Smooth muscle cell (in vitro differentiated cells): ENCODE measurements around the gene CCDC34. TPM values are rescaled to one million over a fixed set of nuclear protein-coding genes. Genes with fewer than 3 reads are reported as not detected.
A peak's percentile ranks its signal among the peaks of the same experiment; 100 is the strongest.

Source experiments
- DNase-seq: peaks from one replicate; lab custom pipeline; 2025; ENCODE audit not compliant: unreplicated experiment; lab: John Stamatoyannopoulos, UW
- H2AFZ ChIP-seq: fragments of 200-600 bp; sonication (generic); 2 replicates; pipeline ENCODE4 v1.6.0; 2016; ENCODE audit warnings: antibody characterized with exemption, low read depth, mild to moderate bottlenecking
- H3F3A ChIP-seq: fragments of 200-600 bp; sonication (generic); 2 replicates; pipeline ENCODE4 v1.6.0; 2017; ENCODE audit warnings: antibody characterized with exemption, low read depth
- H3K27ac ChIP-seq: fragments of 200-600 bp; sonication (generic); 2 replicates; pipeline ENCODE4 v1.5.1; 2016; ENCODE audit warnings: low read depth, mild to moderate bottlenecking
- H3K27me3 ChIP-seq: fragments of 200-600 bp; sonication (generic); 2 replicates; pipeline ENCODE4 v1.6.1; 2016; ENCODE audit warnings: low read depth, mild to moderate bottlenecking
- H3K36me3 ChIP-seq: fragments of 200-600 bp; sonication (generic); 2 replicates; pipeline ENCODE4 v1.5.1; 2016; ENCODE audit warnings: low read depth
- H3K4me1 ChIP-seq: fragments of 200-600 bp; sonication (generic); 2 replicates; pipeline ENCODE4 v1.5.1; 2016; ENCODE audit warnings: low read depth
- H3K4me2 ChIP-seq: fragments of 200-600 bp; sonication (generic); 2 replicates; pipeline ENCODE4 v1.6.0; 2016; ENCODE audit warnings: mild to moderate bottlenecking
- H3K4me3 ChIP-seq: fragments of 200-600 bp; sonication (generic); 2 replicates; pipeline ENCODE4 v1.5.1; 2016; ENCODE audit warnings: mild to moderate bottlenecking
- H3K79me2 ChIP-seq: fragments of 200-600 bp; sonication (generic); 2 replicates; pipeline ENCODE4 v1.6.0; 2016; ENCODE audit warnings: low read depth, mild to moderate bottlenecking
- H3K9ac ChIP-seq: fragments of 200-600 bp; sonication (generic); 2 replicates; pipeline ENCODE4 v1.6.0; 2016; ENCODE audit warnings: low read depth
- H3K9me3 ChIP-seq: fragments of 200-600 bp; sonication (generic); replicated peaks from 2 replicates; pipeline ENCODE4 v1.5.1; 2016; ENCODE audit warnings: low read depth
- H4K20me1 ChIP-seq: fragments of 200-600 bp; sonication (generic); 2 replicates; pipeline ENCODE4 v1.6.0; 2016; ENCODE audit warnings: low read depth
- CTCF ChIP-seq: fragments of 200-600 bp; sonication (generic); IDR thresholded peaks from 2 replicates; pipeline ENCODE4 v1.5.1; 2017; ENCODE audit warnings: borderline replicate concordance, mild to moderate bottlenecking, antibody characterized with exemption; ENCODE audit not compliant: insufficient read depth, poor library complexity, severe bottlenecking
- WGBS: methylation state at CpG from one replicate; pipeline ENCODE4 v1.1.7; 2016; ENCODE audit warnings: low lambda C conversion rate; 5-methylcytosine and 5-hydroxymethylcytosine counted together
- polyA plus RNA-seq: library from polyadenylated mRNA; unstranded; fragments of >200 nt; fragmentation: Nextera tagmentation; extraction: Ambion mirVana; gene quantifications from 2 replicates; pipeline ENCODE4 v1.2.1, GENCODE V29; 2016
- total RNA-seq: library from RNA; depleted of rRNA; stranded (reverse); fragments of >200 nt; gene quantifications from 2 replicates; pipeline ENCODE4 v1.2.3, GENCODE V29; 2014

Gene CCDC34
- total and polyA plus RNA-seq, 2 experiments from 2014 or later: 6.7 to 9.3 TPM

DNA sequence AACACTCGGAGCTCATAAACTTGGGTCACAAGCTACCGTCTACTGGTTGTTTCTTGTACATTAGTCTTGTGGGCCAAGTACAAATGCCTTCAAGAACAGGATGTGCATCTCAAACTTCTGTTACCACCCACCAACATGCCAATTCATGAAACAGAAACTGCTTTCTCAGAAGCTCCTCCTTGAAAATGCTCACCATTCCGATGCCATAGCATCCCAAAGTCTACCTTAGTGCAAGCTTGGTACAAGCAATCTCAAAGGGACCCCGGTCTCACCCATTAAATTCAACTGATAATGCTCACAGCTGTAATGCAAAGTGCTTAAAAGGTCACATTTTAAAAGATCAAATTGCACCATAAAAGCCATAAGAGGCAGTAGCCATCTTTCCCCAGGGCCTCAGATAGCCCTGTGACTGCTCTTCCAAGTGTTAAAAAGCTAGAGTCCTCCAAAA lies 31.8 kb upstream of the CCDC34 start:
- Histone ChIP-seq H3K4me3 (peak overlapping the region; percentile 25), H3F3A (peaks cover 35% of the 10 kb centered on the region), H3K4me1 (peaks cover 83% of the 10 kb centered on the region), H3K79me2 (no peaks in the 10 kb centered on the region), H3K36me3 (no peaks in the 10 kb centered on the region), H4K20me1 (peaks cover 6% of the 10 kb centered on the region), H3K9ac (no peak overlapping the region), H3K27ac (peak overlapping the region; percentile 88), H2AFZ (no peak overlapping the region), H3K27me3 (no peaks in the 10 kb centered on the region), H3K4me2 (peak overlapping the region; percentile 74), H3K9me3 (no peaks in the 10 kb centered on the region)
- WGBS: 51% methylated on average over 4 of the region's 4 CpGs
- TF ChIP-seq CTCF: no peak
- DNase-seq: no peak

GRCh38 chr11:27392278-27393114 lies 29.5 kb upstream of the CCDC34 start:
- Histone ChIP-seq H3F3A (peaks cover 35% of the 10 kb centered on the region), H3K4me1 (peaks cover 99% of the 10 kb centered on the region), H3K27ac (peak overlapping the region; percentile 88), H4K20me1 (peaks cover 6% of the 10 kb centered on the region), H3K4me2 (peak overlapping the region; percentile 27), H3K27me3 (no peaks in the 10 kb centered on the region), H3K9ac (no peak overlapping the region), H3K9me3 (no peaks in the 10 kb centered on the region), H3K4me3 (no peak overlapping the region), H3K79me2 (peaks cover 2% of the 10 kb centered on the region), H3K36me3 (no peaks in the 10 kb centered on the region), H2AFZ (no peak overlapping the region)
- no peak for TF ChIP-seq CTCF
- DNase-seq: no peak
- 57% methylated on average over 4 of the region's 4 CpGs for WGBS

DNA sequence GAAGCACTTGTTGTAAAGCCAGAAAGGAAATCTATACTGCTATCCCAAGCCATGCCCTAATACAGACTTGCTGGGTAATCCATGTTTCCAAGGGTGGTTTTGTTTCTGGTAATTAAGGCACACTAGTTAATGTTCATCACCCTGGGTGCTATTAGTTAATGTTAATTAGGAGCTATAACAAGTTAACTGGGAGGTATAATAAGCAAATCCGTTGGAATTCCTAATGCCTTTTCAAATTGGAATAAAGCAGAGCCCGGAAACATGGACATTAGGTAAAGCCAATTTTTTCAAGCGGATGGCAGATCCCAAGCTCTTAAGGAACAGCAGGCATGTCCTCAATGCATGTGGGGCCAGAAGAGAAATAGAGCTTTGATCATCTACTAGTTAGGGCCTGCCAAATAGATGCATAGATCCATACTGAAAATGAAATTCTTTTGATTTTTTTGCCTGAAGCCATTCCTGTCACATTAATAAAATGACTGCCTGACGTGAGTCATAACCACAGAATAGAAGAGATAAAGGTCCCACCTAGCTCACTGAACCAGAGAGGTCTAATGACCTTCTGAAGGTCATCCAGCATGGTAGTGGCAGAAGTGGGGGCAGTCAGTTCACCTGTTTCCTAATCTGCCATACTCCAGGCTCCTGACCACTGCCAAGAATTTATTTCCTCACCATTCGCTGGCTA lies 28.5 kb upstream of the CCDC34 start:
- Histone ChIP-seq H2AFZ (no peak overlapping the region), H3K27ac (peak overlapping the region; percentile 88), H3K4me2 (peak overlapping the region; percentile 27)

More for the DNA sequence above, 28.5 kb upstream of the CCDC34 start:
- Histone ChIP-seq H3K9me3 (no peaks in the 10 kb centered on the region), H3K4me1 (peaks cover 99% of the 10 kb centered on the region), H4K20me1 (peaks cover 6% of the 10 kb centered on the region), H3K36me3 (no peaks in the 10 kb centered on the region), H3K79me2 (peaks cover 2% of the 10 kb centered on the region), H3F3A (peaks cover 27% of the 10 kb centered on the region), H3K9ac (no peak overlapping the region), H3K27me3 (no peaks in the 10 kb centered on the region), H3K4me3 (no peak overlapping the region)
- TF ChIP-seq CTCF: no peak
- 74% methylated on average over 5 of the region's 5 CpGs for WGBS
- DNase-seq: no peak
